GM10266 (cell line): ENCODE results near the gene VPS13D.
A peak's percentile ranks its signal among the peaks of the same experiment; 100 is the strongest.

ENCODE experiments used
- DNase-seq: peaks from one replicate; pipeline ENCODE4 v3.0.0; 2012; ENCODE audit errors: extremely low spot score
- CTCF ChIP-seq: IDR thresholded peaks from 2 replicates; pipeline ENCODE4 v1.5.1; 2012; ENCODE audit warnings: mild to moderate bottlenecking, low read depth; ENCODE audit not compliant: control insufficient read depth, insufficient read depth; ENCODE audit errors: missing control alignments

Gene VPS13D

GRCh38 chr1:12341667-12342066 is 111.8 kb downstream of the VPS13D start:
- DNase-seq: no peak
- TF ChIP-seq CTCF: no peak

- no peak for TF ChIP-seq CTCF
- no peak for DNase-seq
Observed at GRCh38 chr1:12342401-12343003, 112.7 kb downstream of the VPS13D start.

- TF ChIP-seq CTCF: no peak
- no peak for DNase-seq
Observed at GRCh38 chr1:12343823-12344487, 114.1 kb downstream of the VPS13D start.

DNA sequence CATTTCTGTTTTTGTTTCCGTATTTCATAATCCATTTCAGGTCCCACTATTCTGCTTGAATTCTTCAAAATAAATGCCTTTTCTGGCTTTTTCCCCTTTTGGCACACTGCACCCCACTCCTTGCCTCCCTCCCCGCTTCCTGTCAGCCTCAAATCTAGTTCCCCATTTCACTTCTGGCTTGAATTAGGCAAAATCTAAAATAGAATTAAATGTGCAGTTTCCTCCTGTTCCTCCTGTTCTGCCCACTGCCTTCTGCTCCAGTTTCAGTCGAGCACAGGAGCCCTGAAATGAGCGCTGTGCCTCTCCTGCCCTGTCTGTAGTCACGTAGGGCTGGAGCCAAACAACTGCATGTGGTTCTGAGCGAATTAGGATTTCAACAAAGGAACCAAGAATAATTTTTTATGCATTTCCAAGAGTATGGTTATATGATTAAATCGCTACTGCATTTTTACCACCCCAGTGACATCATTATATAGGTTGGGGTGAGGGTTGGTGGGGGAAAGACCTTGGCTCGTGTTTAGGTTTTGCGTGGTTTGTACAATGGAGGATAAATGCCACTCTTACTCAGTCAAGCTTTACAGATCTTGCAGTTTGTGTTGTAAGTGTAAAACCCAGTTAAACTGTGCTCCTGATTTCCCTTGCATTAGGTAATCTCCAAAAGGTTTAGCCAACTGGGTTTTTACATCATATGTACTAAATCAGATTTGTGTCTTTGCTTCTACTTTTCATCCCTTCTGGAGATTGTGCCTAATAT is 114.9 kb downstream of the VPS13D start:
- DNase-seq: peak; percentile 17
- TF ChIP-seq CTCF: no peak

- DNase-seq: no peak
- TF ChIP-seq CTCF: no peak
Observed at GRCh38 chr1:12345350-12346217, 115.8 kb downstream of the VPS13D start.

DNA sequence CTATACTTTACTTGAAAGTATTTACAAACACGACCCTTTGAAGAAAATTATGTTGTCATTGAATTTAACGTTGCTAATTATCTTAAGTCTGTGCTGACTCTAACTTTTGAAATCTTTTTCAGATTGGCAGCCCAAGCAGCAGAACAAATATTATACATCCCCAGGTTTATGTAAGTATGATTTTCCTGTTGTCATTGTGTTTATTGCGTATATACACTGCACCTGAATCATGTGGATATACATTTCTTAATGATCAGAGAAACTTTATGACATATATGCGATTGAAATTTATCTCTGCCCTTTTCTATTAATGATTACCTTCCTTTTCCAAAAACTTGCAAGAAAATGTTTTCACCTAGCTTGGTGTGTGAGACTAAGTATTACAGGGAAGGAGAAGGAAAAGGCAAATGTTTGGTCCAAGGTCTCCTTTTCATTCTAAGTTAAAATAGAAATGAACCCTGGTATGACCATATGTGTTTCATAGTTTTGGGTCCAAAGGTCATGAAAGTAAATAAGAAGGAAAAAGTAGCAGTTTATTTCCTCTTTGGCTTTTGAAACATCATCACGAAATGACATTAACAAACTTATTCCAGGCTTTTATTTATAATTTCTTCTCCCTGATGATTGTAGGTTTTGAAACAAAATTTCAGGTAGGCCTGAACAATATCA is 116.8 kb downstream of the VPS13D start:
- no peak for TF ChIP-seq CTCF

More for the DNA sequence above, 116.8 kb downstream of the VPS13D start:
- DNase-seq: no peak
